A673 (cell line): ENCODE measurements around the gene GOLPH3. TPM values are rescaled to one million over a fixed set of nuclear protein-coding genes. Genes with fewer than 3 reads are reported as not detected.

ENCODE experiments used
- BruUV-seq: library from RNA; stranded (reverse); fragments of 400-500 nt; replicated peaks from 2 replicates; lab custom pipeline; 2021; lab: Mats Ljungman, UMichigan
- CTCF ChIA-PET: fragments of 300-600 bp; sonication (Branson Sonifier 250); formaldehyde crosslinking; loops from one replicate; lab custom pipeline; 2022; ENCODE audit warnings: antibody characterized with exemption; lab: Charles Lee
- POLR2A ChIA-PET: fragments of 300-600 bp; sonication (Branson Sonifier 250); formaldehyde crosslinking; loops from one replicate; lab custom pipeline; 2022; ENCODE audit warnings: antibody characterized with exemption; ENCODE audit not compliant: low non-redundant PET; lab: Charles Lee
- DNase-seq: peaks from one replicate; pipeline ENCODE4 v3.0.0-alpha.2; 2015; ENCODE audit warnings: low spot score
- H3K27ac ChIP-seq: fragments of 200-600 bp; sonication (generic); 2 replicates; pipeline ENCODE4 v1.5.1; 2016; ENCODE audit warnings: mixed run types, low read depth, mild to moderate bottlenecking, mixed read lengths, antibody characterized with exemption, low read length; ENCODE audit not compliant: poor library complexity, severe bottlenecking
- H3K27me3 ChIP-seq: fragments of 200-600 bp; sonication (generic); replicated peaks from 2 replicates; pipeline ENCODE4 v1.6.1; 2017; ENCODE audit warnings: mixed run types, low read depth, mild to moderate bottlenecking, mixed read lengths, antibody characterized with exemption, low read length; ENCODE audit not compliant: insufficient read depth, poor library complexity
- H3K36me3 ChIP-seq: fragments of 200-600 bp; sonication (generic); 2 replicates; pipeline ENCODE4 v1.6.1; 2016; ENCODE audit warnings: mixed run types, mild to moderate bottlenecking, mixed read lengths, antibody characterized with exemption, low read length; ENCODE audit not compliant: insufficient read depth, poor library complexity, severe bottlenecking
- H3K4me1 ChIP-seq: fragments of 200-600 bp; sonication (generic); 2 replicates; pipeline ENCODE4 v1.6.1; 2017; ENCODE audit warnings: mixed run types, mild to moderate bottlenecking, mixed read lengths, antibody characterized with exemption, low read length; ENCODE audit not compliant: insufficient read depth, poor library complexity, severe bottlenecking
- H3K4me3 ChIP-seq: fragments of 200-600 bp; sonication (generic); 2 replicates; pipeline ENCODE4 v1.5.1; 2016; ENCODE audit warnings: low read depth, mixed run types, mild to moderate bottlenecking, mixed read lengths, low read length; ENCODE audit not compliant: poor library complexity, severe bottlenecking
- H3K9me3 ChIP-seq: fragments of 200-600 bp; sonication (generic); 2 replicates; pipeline ENCODE4 v1.6.1; 2016; ENCODE audit warnings: mixed run types, low read depth, mild to moderate bottlenecking, mixed read lengths, antibody characterized with exemption, low read length; ENCODE audit not compliant: poor library complexity, severe bottlenecking
- EZH2 ChIP-seq: fragments of 200-600 bp; sonication (generic); IDR thresholded peaks from 2 replicates; pipeline ENCODE4 v1.6.1; 2017; ENCODE audit warnings: borderline replicate concordance, low read depth, mild to moderate bottlenecking, mixed read lengths, antibody characterized with exemption, low read length; ENCODE audit not compliant: poor library complexity, severe bottlenecking
- intact Hi-C: fragments of 100-400 bp; cut with micrococcal nuclease; formaldehyde crosslinking; loops from one replicate; pipeline ENCODE4 v1.10.0; 2022; ENCODE audit not compliant: unreplicated experiment
- total RNA-seq: library from RNA; stranded (reverse); gene quantifications from 2 replicates; pipeline ENCODE4 v1.2.3, GENCODE V29; 2021
- TF ChIP-seq, protein P1 (sequence below): fragments of 300-800, 200-600 bp; sonication (generic); conservative IDR thresholded peaks from 2 replicates; pipeline ENCODE4 v1.5.1; 2017; ENCODE audit warnings: low read depth, mild to moderate bottlenecking, antibody characterized with exemption, low read length, moderate library complexity, mixed read lengths

GOLPH3 gene
- total RNA-seq, 1 experiment from 2014 or later = 64.6 TPM

DNA sequence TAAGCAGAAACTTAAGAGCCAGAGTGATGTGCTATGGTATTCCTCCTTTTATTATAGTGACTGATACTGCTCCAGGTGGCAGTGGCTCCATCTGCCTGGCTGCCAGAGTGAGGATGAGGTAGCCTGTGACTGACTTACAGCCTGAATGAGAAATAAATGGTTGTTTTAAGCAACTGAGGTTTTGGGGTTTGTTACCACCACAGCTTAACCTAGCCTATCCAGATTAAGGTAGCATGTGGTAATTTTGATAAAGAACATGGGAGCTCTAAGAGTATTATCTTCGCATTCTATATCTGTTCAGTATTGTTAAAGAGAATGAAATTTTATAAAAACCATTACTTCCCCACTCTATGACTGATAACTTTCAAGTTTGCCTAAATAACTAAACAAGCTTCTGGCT is 39.0 kb downstream of the GOLPH3 start:
- no peaks in the 10 kb centered on the region for H3K27me3 ChIP-seq
- BruUV-seq = no TSS peak

DNA sequence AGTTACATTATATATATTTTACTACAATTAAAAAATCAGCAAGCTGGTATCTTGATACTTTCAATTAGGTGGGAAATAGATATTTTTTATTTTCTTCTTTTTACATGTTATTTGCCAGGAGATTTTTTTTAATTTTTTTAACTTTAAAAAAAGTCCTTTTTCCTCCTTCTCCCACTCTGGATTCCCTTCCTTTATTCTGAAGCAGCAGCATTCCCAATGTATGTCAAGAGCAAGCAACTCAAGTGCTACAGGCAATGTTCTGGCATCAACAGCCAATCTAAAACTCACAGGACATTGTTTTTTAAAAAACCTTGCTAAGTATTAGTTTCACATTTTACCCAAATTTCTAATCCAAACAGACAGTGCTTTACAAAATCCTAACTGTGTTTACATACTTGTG is 41.4 kb downstream of the GOLPH3 start:
- ChIA-PET CTCF (interaction anchor here (0.6 kb wide), 1 partner anchor 394 kb away, joined by 3 read pairs; no protein-coding TSS in a partner anchor), POLR2A (interaction anchor here (0.6 kb wide), 1 partner anchor 32 kb away, joined by 4 read pairs; no protein-coding TSS in a partner anchor)
- TSS peak; percentile 13 for BruUV-seq
- Histone ChIP-seq H3K4me3 (no peak overlapping the region), H3K27ac (no peak overlapping the region), H3K4me1 (peaks cover 22% of the 10 kb centered on the region), H3K9me3 (no peaks in the 10 kb centered on the region), H3K36me3 (peaks cover 16% of the 10 kb centered on the region), H3K27me3 (no peaks in the 10 kb centered on the region)
- intact Hi-C loops = no loop called here
- TF ChIP-seq, protein P1, sequence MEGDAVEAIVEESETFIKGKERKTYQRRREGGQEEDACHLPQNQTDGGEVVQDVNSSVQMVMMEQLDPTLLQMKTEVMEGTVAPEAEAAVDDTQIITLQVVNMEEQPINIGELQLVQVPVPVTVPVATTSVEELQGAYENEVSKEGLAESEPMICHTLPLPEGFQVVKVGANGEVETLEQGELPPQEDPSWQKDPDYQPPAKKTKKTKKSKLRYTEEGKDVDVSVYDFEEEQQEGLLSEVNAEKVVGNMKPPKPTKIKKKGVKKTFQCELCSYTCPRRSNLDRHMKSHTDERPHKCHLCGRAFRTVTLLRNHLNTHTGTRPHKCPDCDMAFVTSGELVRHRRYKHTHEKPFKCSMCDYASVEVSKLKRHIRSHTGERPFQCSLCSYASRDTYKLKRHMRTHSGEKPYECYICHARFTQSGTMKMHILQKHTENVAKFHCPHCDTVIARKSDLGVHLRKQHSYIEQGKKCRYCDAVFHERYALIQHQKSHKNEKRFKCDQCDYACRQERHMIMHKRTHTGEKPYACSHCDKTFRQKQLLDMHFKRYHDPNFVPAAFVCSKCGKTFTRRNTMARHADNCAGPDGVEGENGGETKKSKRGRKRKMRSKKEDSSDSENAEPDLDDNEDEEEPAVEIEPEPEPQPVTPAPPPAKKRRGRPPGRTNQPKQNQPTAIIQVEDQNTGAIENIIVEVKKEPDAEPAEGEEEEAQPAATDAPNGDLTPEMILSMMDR = no peak
- TF ChIP-seq EZH2 = no peak
- DNase-seq = no peak

More for the DNA sequence above, 39.0 kb downstream of the GOLPH3 start:
- H3K9me3 ChIP-seq = no peaks in the 10 kb centered on the region
- H3K27ac ChIP-seq = no peak overlapping the region
- peaks cover 15% of the 10 kb centered on the region for H3K36me3 ChIP-seq
- TF ChIP-seq, protein P1 = no peak
- no peak for TF ChIP-seq EZH2
- no peak for DNase-seq
- POLR2A ChIA-PET = no interaction called here
- CTCF ChIA-PET = no interaction called here
- peaks cover 36% of the 10 kb centered on the region for H3K4me1 ChIP-seq
- intact Hi-C loops = no loop called here
- no peak overlapping the region for H3K4me3 ChIP-seq

DNA sequence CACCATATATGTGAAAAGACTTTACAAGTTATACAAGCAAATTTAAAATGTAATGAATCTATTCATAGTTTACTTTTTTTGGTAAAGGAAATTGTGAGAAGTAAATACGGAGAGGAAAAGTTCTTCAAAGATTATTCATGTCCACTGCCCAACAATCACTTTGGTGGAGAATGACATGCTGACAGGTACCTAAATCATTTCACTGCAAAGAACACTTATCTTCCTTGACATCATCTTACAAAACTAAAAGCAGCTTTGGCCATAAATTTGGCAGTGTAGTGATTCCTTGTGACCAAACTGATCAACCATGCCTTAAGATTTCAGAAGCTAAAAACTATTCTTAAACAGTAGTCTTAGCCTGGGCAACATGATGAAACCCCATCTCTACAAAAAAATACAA is 42.5 kb downstream of the GOLPH3 start:
- Histone ChIP-seq H3K27me3 (no peaks in the 10 kb centered on the region), H3K27ac (no peak overlapping the region), H3K36me3 (peaks cover 16% of the 10 kb centered on the region), H3K4me1 (peaks cover 25% of the 10 kb centered on the region), H3K9me3 (no peaks in the 10 kb centered on the region), H3K4me3 (no peak overlapping the region)
- TF ChIP-seq, protein P1 = no peak
- no peak for TF ChIP-seq EZH2
- POLR2A ChIA-PET = no interaction called here
- intact Hi-C loops = no loop called here
- CTCF ChIA-PET = interaction anchor here (0.5 to 0.6 kb wide), 2 partner anchors 19 to 39 kb away, joined by 3 read pairs; no protein-coding TSS in a partner anchor
- BruUV-seq = no TSS peak
- no peak for DNase-seq
